AG10803 (cell line): Measurements from ENCODE around the gene CARD9.

Experiments used
- DNase-seq: peaks from one replicate; pipeline ENCODE4 v3.0.0; 2010; ENCODE audit warnings: low read depth
- H3K4me3 ChIP-seq: 2 replicates; pipeline ENCODE4 v1.5.1; 2011; ENCODE audit warnings: mild to moderate bottlenecking, low read length, control low read depth
- TF ChIP-seq, protein P1 (sequence below): conservative IDR thresholded peaks from 2 replicates; pipeline ENCODE4 v1.5.1; 2011; ENCODE audit warnings: mild to moderate bottlenecking, low read length, control low read depth, inconsistent platforms

The CARD9 gene

GRCh38 chr9:136379891-136380290, 6.4 kb upstream of the CARD9 start:
- H3K4me3 ChIP-seq = no peak overlapping the region
- TF ChIP-seq, protein P1, sequence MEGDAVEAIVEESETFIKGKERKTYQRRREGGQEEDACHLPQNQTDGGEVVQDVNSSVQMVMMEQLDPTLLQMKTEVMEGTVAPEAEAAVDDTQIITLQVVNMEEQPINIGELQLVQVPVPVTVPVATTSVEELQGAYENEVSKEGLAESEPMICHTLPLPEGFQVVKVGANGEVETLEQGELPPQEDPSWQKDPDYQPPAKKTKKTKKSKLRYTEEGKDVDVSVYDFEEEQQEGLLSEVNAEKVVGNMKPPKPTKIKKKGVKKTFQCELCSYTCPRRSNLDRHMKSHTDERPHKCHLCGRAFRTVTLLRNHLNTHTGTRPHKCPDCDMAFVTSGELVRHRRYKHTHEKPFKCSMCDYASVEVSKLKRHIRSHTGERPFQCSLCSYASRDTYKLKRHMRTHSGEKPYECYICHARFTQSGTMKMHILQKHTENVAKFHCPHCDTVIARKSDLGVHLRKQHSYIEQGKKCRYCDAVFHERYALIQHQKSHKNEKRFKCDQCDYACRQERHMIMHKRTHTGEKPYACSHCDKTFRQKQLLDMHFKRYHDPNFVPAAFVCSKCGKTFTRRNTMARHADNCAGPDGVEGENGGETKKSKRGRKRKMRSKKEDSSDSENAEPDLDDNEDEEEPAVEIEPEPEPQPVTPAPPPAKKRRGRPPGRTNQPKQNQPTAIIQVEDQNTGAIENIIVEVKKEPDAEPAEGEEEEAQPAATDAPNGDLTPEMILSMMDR = no peak
- DNase-seq = no peak

- TF ChIP-seq, protein P1 = no peak
- DNase-seq = no peak
- H3K4me3 ChIP-seq = no peak overlapping the region
These were observed 5.9 kb upstream of the CARD9 start for GRCh38 chr9:136379401-136379800.

GRCh38 chr9:136379003-136379287, 5.5 kb upstream of the CARD9 start:
- TF ChIP-seq, protein P1 = no peak

DNA sequence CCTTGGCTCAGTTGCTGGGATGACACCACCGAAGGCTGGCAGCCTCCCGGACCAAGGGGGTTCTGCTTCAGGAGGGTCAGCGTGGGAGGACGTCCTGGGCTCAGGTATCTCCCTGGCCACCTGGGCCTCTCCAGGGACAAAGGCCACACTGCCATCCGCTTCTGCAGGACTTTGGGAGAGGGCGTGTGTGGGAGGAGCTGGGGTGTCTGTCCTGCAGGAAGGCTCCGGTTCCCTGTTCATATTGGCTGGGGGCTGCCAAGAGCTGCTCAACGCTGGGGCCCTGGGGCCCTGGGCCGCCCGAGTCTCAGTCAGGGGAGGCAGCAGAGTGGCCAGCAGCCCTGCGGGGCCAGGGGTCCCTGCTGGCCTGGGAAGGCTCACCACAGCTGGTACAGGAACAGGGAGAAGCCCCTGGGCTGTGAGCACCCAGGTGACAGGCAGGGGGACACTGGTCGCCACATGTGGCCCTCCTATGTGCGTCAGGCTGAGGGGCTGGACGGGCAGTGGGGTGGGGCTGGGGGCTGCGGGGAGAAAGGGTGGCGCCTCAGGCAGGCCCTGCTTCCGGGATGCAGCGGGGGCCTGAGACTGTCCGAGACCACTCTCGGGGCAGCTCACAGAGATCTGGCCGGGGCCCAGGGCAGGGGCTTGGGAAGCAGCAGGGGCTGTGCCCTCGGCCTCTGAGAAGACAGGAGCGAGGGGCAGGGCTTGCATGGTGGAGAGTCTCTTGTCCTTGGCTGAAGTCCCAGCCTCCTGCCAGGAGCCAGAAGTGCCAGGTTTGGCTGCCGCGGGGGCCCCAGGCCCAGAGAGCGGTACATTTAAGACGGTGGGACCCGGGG, 4.9 kb upstream of the CARD9 start:
- no peak overlapping the region for H3K4me3 ChIP-seq
- TF ChIP-seq, protein P1 = no peak

More at GRCh38 chr9:136379003-136379287, 5.5 kb upstream of the CARD9 start:
- H3K4me3 ChIP-seq = no peak overlapping the region
- no peak for DNase-seq

DNA sequence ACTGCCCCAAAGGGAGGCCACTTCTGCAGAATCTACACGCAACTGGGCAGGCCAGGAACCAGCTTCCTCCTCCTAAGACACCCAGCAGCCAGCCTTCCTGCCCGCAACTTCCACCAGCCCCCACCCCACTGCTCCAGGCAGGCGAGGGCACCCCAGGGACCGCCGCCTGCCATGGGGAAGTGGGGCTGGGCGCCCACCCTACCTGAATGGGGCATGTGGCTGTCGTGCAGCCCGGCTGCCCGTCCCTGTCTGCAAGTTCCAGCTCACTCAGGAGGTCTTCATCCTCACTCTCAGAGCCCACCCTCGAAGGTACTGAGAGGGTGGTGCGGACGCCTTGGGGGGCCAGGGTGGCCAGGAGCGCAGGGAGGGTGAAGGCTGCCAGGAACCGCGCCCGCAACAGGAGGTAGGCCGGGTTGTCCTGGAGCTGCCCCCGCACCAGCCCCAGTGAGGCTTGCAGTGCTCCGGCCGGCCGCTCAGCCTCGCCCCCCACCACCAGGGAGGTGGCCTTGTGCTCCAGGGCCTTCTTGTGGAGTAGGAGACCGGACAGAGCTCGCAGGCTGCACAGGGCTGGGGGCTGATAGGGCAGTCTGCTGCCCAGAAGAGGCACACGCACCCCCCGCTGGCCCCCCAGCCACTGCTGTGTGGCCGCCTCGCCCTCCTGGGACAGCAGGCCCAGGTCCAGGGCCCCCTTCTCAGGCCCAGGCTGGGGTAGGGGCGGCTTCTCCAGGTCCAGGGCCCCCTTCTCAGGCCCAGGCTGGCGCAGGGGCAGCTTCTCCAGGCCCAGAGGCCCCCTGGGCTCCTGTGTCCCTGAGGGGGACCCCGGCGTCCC, 4.1 kb upstream of the CARD9 start:
- TF ChIP-seq, protein P1 = no peak
- no peak for DNase-seq
- no peak overlapping the region for H3K4me3 ChIP-seq

More for the DNA sequence above, 4.9 kb upstream of the CARD9 start:
- no peak for DNase-seq

GRCh38 chr9:136376457-136376856, 3.0 kb upstream of the CARD9 start:
- no peak for DNase-seq
- H3K4me3 ChIP-seq = no peak overlapping the region
- TF ChIP-seq, protein P1 = no peak
